Endodermal cell (in vitro differentiated cells): ENCODE data around the gene PLCB4. TPM values are rescaled to one million over a fixed set of nuclear protein-coding genes. Genes with fewer than 3 reads are reported as not detected.

ENCODE experiments used
- DNase-seq: peaks from one replicate; pipeline ENCODE4 v3.0.0-alpha.2; 2017
- H3K27ac ChIP-seq: 2 replicates; pipeline ENCODE4 v1.5.1; 2013; ENCODE audit warnings: mild to moderate bottlenecking, low read depth, low read length, moderate library complexity
- H3K27me3 ChIP-seq: 2 replicates; pipeline ENCODE4 v1.6.1; 2013; ENCODE audit warnings: mild to moderate bottlenecking, low read length, moderate library complexity; ENCODE audit not compliant: insufficient read depth, control insufficient read depth, poor library complexity, severe bottlenecking
- H3K36me3 ChIP-seq: 2 replicates; pipeline ENCODE4 v1.7.0; 2013; ENCODE audit warnings: mild to moderate bottlenecking, low read length, moderate library complexity; ENCODE audit not compliant: control insufficient read depth, insufficient read depth
- H3K4me1 ChIP-seq: one replicate; pipeline ENCODE4 v1.7.0; 2013; ENCODE audit warnings: low read length; ENCODE audit not compliant: control insufficient read depth, insufficient read depth
- H3K4me3 ChIP-seq: 2 replicates; pipeline ENCODE4 v1.5.1; 2013; ENCODE audit warnings: mild to moderate bottlenecking, low read length, moderate library complexity
- H3K9ac ChIP-seq: 2 replicates; pipeline ENCODE4 v1.6.1; 2013; ENCODE audit warnings: mild to moderate bottlenecking, low read length, moderate library complexity; ENCODE audit not compliant: poor library complexity, severe bottlenecking; ENCODE audit errors: extremely low read depth
- H3K9me3 ChIP-seq: 2 replicates; pipeline ENCODE4 v1.6.1; 2013; ENCODE audit warnings: mild to moderate bottlenecking, low read length, moderate library complexity; ENCODE audit not compliant: control insufficient read depth
- H3K27ac Mint-ChIP-seq: 2 replicates; pipeline ENCODE4 v1.8.0; 2020; ENCODE audit warnings: mixed read lengths
- H3K27me3 Mint-ChIP-seq: 2 replicates; pipeline ENCODE4 v1.8.0; 2021; ENCODE audit warnings: mild to moderate bottlenecking, mixed read lengths; ENCODE audit not compliant: insufficient read depth
- H3K36me3 Mint-ChIP-seq: 2 replicates; pipeline ENCODE4 v1.8.0; 2020; ENCODE audit warnings: low read depth, mixed read lengths
- H3K4me1 Mint-ChIP-seq: 2 replicates; pipeline ENCODE4 v1.8.0; 2020; ENCODE audit warnings: mixed read lengths
- H3K4me3 Mint-ChIP-seq: 2 replicates; pipeline ENCODE4 v1.8.0; 2020; ENCODE audit warnings: mild to moderate bottlenecking, moderate library complexity, mixed read lengths
- H3K9me3 Mint-ChIP-seq: 2 replicates; pipeline ENCODE4 v1.8.0; 2020; ENCODE audit warnings: mild to moderate bottlenecking, mixed read lengths
- CTCF ChIP-seq: fragments of 200-600 bp; sonication (generic); conservative IDR thresholded peaks from 2 replicates; pipeline ENCODE4 v1.5.0; 2021; ENCODE audit warnings: antibody characterized with exemption, mild to moderate bottlenecking
- WGBS, 2 experiments: methylation state at CpG; one replicate each; pipeline versions ENCODE4 v1.1.5 to v1.1.7; 2013; ENCODE audit warnings: missing lambda C conversion rate in 2 of 2, mixed read lengths in 1 of 2; ENCODE audit not compliant: insufficient coverage in 1 of 2, insufficient read length in 1 of 2; 5-methylcytosine and 5-hydroxymethylcytosine counted together
- total RNA-seq, 2 donors: library from RNA; stranded (reverse); fragmentation: NEBNext Ultra II Directional in 1 of 2; extraction: Animal tissue kit (Norgen Biotek cat#: 25700) in 1 of 2; gene quantifications; 2 replicates in 1 of 2; 3 replicates in 1 of 2; pipeline ENCODE4 v1.2.1, GENCODE V29; 2021

Gene PLCB4
- total RNA-seq, 2 donors from 2014 or later: 14.4 to 14.6 TPM

- Mint-ChIP-seq H3K36me3 (no peaks in the 10 kb centered on the region), H3K4me3 (no peak overlapping the region), H3K27ac (no peak overlapping the region), H3K27me3 (no peaks in the 10 kb centered on the region), H3K9me3 (no peaks in the 10 kb centered on the region), H3K4me1 (peaks cover 1% of the 10 kb centered on the region)
- WGBS, 2 experiments: 83 to 88% methylated on average over 2 to 3 of the region's 3 CpGs
- Histone ChIP-seq H3K4me3 (no peak overlapping the region), H3K4me1 (no peaks in the 10 kb centered on the region), H3K27ac (peak overlapping the region; percentile 17), H3K27me3 (no peaks in the 10 kb centered on the region), H3K9ac (no peak overlapping the region), H3K36me3 (no peaks in the 10 kb centered on the region), H3K9me3 (no peaks in the 10 kb centered on the region)
- no peak for DNase-seq
- TF ChIP-seq CTCF: no peak
These were observed 145.8 kb downstream of the PLCB4 start for GRCh38 chr20:9214685-9215084.

- Mint-ChIP-seq H3K36me3 (no peaks in the 10 kb centered on the region), H3K27me3 (no peaks in the 10 kb centered on the region), H3K4me1 (peaks cover 1% of the 10 kb centered on the region), H3K27ac (no peak overlapping the region), H3K9me3 (no peaks in the 10 kb centered on the region), H3K4me3 (no peak overlapping the region)
- Histone ChIP-seq H3K27ac (no peak overlapping the region), H3K4me1 (no peaks in the 10 kb centered on the region), H3K4me3 (no peak overlapping the region), H3K36me3 (no peaks in the 10 kb centered on the region), H3K27me3 (no peaks in the 10 kb centered on the region), H3K9ac (no peak overlapping the region), H3K9me3 (no peaks in the 10 kb centered on the region)
- DNase-seq: no peak
- peak; percentile 81 for TF ChIP-seq CTCF
- no CpG with 5 or more reads among the region's 2 CpGs for WGBS, 2 experiments
These were observed 146.7 kb downstream of the PLCB4 start for GRCh38 chr20:9215539-9215938.

- no peak overlapping the region for H3K9ac ChIP-seq
- no peak for DNase-seq
- no peaks in the 10 kb centered on the region for H3K27me3 Mint-ChIP-seq
- no peaks in the 10 kb centered on the region for H3K36me3 Mint-ChIP-seq
- no peaks in the 10 kb centered on the region for H3K4me1 ChIP-seq
- no peak overlapping the region for H3K4me3 Mint-ChIP-seq
- H3K9me3 Mint-ChIP-seq: no peaks in the 10 kb centered on the region
- H3K27ac Mint-ChIP-seq: no peak overlapping the region
- WGBS, 2 experiments: 90 to 94% methylated on average over 3 to 6 of the region's 6 CpGs
- no peaks in the 10 kb centered on the region for H3K36me3 ChIP-seq
- H3K9me3 ChIP-seq: no peaks in the 10 kb centered on the region
- H3K27ac ChIP-seq: no peak overlapping the region
- no peak for TF ChIP-seq CTCF
- H3K27me3 ChIP-seq: no peaks in the 10 kb centered on the region
- H3K4me1 Mint-ChIP-seq: peaks cover 6% of the 10 kb centered on the region
- no peak overlapping the region for H3K4me3 ChIP-seq
These were observed 149.7 kb downstream of the PLCB4 start for GRCh38 chr20:9218531-9218961.
